HG02623 (cell line): Measurements from ENCODE around the gene SVIL.
"Not testable (repeated sequence)": the region's sequence is repeated elsewhere in the genome, so short reads cannot be mapped to it uniquely, and the experiment has no call there.

Experiments used
- ATAC-seq: cut with Tn5 transposase; IDR thresholded peaks from one replicate; pipeline ENCODE4 v1.9.1; 2021; ENCODE audit warnings: moderate library complexity; ENCODE audit not compliant: unreplicated experiment

Gene SVIL

GRCh38 chr10:29623797-29624196 lies 11.0 kb downstream of the SVIL start:
- ATAC-seq: no peak

GRCh38 chr10:29622382-29622922 lies 12.3 kb downstream of the SVIL start:
- no peak for ATAC-seq

- no peak for ATAC-seq
Measured at GRCh38 chr10:29621161-29621560, 13.6 kb downstream of the SVIL start.

- no peak for ATAC-seq
Measured at GRCh38 chr10:29620112-29620690, 14.6 kb downstream of the SVIL start.

- no peak for ATAC-seq
Measured at GRCh38 chr10:29619241-29619669, 15.5 kb downstream of the SVIL start.

DNA sequence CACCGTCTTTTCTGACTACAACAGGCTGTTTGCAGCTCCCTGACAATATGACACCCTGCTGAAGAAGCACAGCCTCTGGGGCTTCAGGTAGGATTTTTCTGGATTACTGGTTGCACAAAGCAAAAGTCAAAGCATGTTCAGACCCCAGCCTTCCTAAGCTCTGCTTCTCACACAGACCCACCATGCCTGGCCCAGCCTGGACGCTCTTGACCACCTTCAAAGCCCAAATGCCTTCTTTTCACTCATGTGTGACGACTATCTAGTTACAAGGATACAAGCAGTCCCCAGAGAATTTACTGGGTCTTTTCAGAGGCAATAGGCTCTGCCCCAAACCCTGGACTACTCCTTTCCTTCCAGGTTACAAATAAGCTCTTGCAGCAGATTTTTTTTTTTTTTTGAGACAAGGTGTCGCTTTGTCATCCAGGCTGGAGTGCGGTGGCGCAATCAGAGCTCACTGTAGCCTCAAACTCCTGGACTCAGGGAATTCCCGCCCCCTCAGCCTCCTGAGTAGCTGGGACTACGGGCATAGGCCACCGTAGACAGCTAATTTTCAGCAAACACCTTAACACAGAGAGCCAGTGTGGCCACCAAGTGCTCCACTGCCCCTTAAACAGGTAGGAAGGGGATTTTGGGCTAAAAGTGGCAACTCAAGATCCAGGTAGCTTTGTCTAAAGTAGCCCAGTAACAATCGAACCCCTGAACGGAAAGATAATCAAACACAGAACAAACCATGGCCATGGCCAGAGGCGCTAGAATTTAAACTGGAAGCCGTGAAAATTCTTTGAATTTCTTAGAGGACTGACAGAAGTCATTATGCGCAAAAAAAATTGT lies 16.2 kb downstream of the SVIL start:
- ATAC-seq: no peak

DNA sequence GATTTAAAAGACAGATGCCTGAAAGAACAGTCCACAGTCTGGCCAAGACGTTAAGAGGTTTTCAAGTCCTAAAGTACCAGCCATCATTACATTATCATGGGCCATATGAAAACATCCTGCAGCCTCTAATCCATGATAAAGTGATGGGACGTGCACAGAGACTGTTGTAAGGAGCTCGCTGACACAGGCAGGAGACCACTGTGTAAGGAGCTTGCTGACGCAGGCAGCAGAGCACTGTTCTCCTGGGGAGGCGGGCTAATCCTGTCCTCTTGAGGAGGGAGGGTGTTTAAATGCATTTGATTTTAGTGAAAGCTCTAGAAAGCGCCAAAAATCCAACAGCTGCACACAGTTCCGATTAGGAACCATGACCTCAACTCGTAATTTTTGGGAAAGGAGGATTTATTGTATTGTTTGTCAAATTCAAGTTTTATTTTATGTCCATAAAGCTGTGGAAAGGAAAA lies 16.9 kb downstream of the SVIL start:
- no peak for ATAC-seq

DNA sequence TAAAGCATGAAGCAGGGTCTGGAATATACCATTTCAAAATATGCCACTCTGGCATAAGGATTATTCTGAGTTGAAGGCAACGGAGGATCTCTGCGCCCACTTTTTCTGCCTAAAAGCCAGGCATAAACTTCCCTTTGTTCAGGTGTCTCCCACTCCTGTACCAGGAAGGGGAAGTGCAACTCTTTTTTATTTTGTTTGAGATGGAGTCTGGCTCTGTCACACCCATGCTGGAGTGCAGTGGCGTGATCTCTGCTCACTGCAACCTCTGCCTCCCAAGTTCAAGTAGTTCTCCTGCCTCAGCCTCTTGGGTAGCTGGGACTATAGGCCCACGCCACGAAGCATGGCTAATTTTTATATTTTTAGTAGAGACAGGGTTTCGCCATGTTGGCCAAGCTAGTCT lies 18.2 kb downstream of the SVIL start:
- ATAC-seq: no peak

DNA sequence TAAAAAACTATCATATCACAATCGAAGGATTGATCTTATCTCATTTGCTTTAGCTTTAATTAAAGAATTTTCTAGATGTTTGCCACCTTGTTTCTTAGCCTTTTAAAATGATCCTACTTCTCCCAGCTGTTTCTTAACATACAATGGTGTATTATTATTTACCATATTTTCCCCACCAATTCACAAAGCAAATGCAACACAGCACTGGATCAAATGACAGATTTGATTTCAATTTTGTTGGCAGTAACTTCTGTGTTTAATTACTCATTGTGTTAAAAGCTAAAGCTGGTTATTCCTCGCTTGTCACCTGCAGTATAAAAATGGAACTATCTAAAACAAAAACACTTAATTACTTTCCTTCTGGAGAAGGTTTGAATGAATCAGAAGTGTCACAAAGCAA lies 19.6 kb downstream of the SVIL start:
- ATAC-seq: no peak

GRCh38 chr10:29614289-29614688 lies 20.5 kb downstream of the SVIL start:
- ATAC-seq: not testable (repeated sequence)

- no peak for ATAC-seq
Measured at GRCh38 chr10:29613791-29614190, 21.0 kb downstream of the SVIL start.

DNA sequence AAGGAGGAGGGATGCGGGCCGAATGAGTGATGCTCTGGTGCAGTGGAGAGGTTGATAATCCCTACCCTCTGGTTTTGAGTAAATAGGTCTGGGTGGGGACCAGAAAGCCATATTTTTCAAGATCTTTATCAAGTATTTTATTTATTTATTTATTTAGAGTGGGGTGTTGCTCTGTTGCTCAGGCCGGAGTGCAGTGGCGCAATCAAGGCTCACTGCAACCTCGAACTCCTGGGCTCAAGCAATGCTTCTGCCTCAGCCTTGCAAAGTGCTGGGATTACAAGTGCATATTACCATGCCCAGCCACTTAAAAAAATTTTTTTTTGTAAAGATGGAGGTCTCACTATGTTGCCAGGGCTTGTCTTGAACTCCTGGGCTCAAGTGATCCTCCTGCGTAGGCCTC lies 21.6 kb downstream of the SVIL start:
- no peak for ATAC-seq

DNA sequence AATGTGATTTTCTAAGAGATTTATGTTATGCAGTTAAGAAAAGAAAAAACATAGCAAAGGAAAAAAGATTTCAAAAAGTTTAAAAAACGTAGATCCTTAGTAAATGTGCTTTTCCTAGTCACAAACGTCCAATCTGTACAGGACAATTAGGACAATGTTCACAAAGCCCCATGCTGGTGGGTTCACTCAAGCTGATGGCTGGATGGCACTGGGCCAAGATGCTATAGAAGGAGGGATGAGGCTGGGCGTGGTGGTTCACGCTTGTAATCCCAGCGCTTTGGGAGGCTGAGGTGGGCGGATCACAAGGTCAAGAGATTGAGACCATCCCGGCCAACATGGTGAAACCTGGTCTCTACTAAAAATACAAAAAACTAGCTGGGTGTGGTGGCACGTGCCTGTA lies 22.1 kb downstream of the SVIL start:
- no peak for ATAC-seq

DNA sequence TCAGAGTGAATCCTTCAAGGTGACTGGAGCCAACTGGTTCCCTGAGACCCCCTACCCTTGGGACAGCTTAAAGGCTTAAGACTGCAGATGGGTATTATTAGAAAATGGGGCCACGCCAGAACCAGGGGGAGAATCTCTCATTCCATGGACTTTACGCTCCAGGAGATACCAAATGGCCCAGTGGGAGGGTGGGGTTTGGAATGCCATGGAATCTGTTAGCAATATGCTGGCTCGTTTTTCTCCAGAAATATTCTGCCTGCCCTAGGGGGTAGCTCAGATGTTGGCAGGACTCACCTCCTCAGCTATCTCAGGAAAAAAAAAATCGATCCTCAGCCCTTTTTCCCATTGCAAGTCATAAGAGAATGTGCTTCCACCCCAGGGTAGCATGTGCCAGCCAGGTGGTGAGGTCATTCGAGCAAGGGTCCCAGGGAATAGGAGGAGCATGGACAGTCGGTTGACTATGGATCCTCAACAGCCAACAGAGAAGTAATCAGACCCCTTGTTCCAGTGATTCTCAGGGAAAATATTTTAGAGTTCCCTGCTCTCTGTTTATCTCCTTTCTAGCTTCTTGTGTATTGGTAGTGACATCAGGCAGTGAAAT lies 22.9 kb downstream of the SVIL start:
- no peak for ATAC-seq

DNA sequence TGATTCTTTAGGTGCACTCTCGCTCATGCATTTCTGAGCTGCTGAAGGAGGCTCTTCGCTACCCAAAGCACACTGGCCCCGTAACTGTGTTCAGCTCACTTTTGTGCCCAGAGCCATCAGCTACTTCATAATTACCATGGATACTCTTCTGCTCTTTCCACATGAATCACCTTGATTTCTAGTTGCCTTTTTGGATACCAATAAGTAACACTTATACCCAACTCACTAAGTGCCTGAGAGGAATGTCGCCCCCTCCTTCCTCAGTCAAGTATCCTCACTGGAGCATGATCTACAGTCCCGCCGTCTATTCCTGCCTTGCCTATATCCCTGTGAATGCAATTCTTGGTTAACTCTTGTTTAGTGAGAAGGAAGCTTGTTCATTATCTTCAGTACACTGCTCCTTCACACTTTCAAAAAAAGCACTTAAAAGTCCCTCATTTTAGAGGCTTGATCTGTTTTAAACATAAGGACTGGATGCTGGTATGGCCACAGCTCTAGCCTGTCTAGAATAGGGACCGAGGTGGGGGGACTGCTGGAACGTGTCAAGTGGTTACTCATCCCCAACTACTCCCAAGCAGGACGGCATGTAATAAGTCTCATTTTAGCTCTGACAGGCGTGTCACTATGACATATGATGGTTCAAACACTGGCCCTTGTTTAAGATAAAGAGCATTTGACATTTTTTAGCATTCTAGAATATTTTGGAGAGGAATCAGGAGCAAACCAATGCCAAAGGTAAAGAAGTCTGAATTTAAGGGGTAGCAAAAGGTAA lies 23.7 kb downstream of the SVIL start:
- no peak for ATAC-seq

GRCh38 chr10:29610331-29610730 lies 24.4 kb downstream of the SVIL start:
- not testable (repeated sequence) for ATAC-seq

DNA sequence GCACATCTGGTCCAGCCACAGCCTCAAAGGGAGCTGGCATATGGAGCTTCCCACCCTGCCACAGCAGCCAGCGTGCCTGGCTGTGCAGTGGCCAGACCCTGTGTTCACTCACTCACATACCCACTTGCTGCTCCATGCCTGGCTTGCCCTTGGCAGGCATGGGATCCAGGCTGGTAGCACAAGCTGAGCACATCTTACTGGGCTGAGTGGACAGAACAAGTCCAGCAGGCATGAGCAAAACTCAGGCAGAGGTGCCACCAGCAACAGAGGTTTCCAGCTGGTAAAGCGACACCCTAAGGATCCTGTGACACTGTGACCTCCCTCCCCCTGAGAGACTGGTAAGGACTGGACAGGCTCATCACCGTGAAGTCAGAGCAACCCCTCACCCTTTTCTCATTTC lies 25.1 kb downstream of the SVIL start:
- no peak for ATAC-seq

- no peak for ATAC-seq
Measured at GRCh38 chr10:29608476-29609301, 26.1 kb downstream of the SVIL start.

DNA sequence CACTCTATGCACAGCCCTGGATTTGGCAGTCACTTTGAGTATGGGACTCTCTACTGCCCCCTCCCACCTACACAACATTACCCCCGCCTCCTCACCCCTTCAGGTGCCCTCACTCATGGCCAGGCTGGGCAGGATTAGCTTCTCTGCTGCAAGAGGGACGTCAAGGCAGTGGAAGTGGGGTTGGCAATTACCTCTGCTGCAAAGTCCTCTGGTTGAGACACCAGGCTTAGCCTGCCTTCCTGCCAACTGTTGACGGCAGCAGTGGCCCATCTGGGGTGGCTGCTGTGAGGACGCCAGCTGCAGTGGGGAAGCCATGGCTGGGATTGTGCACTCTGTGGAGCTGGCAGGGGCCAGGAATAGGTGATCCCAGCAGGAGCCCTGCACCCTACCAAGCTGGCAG lies 26.7 kb downstream of the SVIL start:
- ATAC-seq: no peak

DNA sequence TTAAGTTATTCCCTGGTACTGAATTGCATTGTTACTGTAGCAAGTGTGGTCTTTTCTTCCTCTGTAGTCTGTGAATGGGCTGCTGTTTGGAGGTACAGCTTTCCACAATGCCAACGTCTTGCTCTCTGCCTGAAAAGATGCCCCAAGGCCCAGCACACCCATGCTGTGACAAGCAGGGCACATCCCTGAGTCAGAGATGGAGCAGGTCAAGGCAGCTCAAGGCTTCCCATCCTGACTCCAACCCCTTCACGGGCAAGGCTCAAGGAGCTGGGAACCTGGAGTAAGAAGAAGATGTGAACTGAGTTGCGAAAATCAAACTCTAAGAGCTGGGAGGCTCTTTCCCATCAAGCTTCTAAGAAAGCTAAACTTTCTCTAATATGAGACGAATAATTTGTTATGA lies 27.2 kb downstream of the SVIL start:
- no peak for ATAC-seq
